Measurements from ENCODE around the gene MED13.

MED13 gene, protein sequence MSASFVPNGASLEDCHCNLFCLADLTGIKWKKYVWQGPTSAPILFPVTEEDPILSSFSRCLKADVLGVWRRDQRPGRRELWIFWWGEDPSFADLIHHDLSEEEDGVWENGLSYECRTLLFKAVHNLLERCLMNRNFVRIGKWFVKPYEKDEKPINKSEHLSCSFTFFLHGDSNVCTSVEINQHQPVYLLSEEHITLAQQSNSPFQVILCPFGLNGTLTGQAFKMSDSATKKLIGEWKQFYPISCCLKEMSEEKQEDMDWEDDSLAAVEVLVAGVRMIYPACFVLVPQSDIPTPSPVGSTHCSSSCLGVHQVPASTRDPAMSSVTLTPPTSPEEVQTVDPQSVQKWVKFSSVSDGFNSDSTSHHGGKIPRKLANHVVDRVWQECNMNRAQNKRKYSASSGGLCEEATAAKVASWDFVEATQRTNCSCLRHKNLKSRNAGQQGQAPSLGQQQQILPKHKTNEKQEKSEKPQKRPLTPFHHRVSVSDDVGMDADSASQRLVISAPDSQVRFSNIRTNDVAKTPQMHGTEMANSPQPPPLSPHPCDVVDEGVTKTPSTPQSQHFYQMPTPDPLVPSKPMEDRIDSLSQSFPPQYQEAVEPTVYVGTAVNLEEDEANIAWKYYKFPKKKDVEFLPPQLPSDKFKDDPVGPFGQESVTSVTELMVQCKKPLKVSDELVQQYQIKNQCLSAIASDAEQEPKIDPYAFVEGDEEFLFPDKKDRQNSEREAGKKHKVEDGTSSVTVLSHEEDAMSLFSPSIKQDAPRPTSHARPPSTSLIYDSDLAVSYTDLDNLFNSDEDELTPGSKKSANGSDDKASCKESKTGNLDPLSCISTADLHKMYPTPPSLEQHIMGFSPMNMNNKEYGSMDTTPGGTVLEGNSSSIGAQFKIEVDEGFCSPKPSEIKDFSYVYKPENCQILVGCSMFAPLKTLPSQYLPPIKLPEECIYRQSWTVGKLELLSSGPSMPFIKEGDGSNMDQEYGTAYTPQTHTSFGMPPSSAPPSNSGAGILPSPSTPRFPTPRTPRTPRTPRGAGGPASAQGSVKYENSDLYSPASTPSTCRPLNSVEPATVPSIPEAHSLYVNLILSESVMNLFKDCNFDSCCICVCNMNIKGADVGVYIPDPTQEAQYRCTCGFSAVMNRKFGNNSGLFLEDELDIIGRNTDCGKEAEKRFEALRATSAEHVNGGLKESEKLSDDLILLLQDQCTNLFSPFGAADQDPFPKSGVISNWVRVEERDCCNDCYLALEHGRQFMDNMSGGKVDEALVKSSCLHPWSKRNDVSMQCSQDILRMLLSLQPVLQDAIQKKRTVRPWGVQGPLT (N-terminal part only)

DNA sequence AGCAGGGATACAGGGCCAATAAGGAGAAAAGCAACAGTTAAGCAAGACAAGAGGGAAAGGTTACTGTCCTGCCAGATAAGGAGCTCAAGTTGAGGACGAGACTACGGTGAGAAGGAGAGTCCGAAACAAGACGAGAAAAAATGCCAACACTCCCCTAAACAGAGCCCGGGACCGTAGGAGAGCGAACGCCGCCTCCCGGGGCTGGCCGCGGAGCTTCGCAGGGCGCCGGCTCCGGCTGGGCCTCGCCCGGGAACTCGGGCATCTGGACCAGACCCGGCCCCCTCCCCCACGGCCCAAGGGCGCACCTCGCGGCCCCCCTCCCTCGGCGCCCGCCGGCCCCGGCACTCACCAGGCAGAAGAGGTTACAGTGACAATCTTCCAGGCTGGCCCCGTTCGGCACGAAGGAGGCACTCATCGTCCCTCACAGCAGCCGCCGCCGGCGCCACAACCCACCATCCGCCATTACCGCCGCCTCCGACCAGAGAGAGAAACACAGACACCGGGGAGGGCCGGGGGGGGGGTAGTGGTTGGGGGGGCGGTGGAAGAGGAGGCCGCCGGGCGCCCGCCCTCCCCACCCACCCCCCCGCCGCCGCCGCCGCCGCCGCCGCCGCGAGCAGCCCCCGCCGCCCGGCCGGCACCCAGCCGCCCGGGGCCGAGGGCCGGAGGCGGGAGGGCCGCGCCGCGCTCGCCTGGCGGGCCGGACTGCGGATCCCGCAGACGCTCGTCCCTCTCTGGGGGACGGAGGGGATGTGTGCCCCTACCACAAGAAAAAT, at the start of gene MED13:
TSS of gene MED13 (minus strand) at position 488 of the 773 bp plus-strand sequence. CDS start at position 415, 73 bp downstream.
- H3K4me3 ChIP-seq (ENCODE audit: low read depth, low read length): peak within 1 kb of the TSS; percentile 89
- TF ChIP-seq, protein P1, sequence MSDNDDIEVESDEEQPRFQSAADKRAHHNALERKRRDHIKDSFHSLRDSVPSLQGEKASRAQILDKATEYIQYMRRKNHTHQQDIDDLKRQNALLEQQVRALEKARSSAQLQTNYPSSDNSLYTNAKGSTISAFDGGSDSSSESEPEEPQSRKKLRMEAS (IDR thresholded peaks at IDR 0.05; ENCODE audit: low read depth, low read length): no peak
- TF ChIP-seq POLR2A (IDR thresholded peaks at IDR 0.05; ENCODE audit: extremely low read depth, insufficient read length) (no peak), MYC (IDR thresholded peaks at IDR 0.05; ENCODE audit: low read depth, low read length) (0 out of 2 replicates have a peak, but pooled peaks have one; percentile 18)
- peak; percentile 61 for DNase-seq (ENCODE audit: low read depth)

GRCh38 chr17:62112229-62112628, 47.2 kb upstream of the MED13 start:
- no peak for DNase-seq (ENCODE audit: low read depth)
- TF ChIP-seq, protein P2, sequence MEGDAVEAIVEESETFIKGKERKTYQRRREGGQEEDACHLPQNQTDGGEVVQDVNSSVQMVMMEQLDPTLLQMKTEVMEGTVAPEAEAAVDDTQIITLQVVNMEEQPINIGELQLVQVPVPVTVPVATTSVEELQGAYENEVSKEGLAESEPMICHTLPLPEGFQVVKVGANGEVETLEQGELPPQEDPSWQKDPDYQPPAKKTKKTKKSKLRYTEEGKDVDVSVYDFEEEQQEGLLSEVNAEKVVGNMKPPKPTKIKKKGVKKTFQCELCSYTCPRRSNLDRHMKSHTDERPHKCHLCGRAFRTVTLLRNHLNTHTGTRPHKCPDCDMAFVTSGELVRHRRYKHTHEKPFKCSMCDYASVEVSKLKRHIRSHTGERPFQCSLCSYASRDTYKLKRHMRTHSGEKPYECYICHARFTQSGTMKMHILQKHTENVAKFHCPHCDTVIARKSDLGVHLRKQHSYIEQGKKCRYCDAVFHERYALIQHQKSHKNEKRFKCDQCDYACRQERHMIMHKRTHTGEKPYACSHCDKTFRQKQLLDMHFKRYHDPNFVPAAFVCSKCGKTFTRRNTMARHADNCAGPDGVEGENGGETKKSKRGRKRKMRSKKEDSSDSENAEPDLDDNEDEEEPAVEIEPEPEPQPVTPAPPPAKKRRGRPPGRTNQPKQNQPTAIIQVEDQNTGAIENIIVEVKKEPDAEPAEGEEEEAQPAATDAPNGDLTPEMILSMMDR (IDR thresholded peaks at IDR 0.05; ENCODE audit: low read depth, low read length): no peak
- TF ChIP-seq POLR2A (IDR thresholded peaks at IDR 0.05; ENCODE audit: extremely low read depth, insufficient read length) (no peak), MYC (IDR thresholded peaks at IDR 0.05; ENCODE audit: low read depth, low read length) (no peak)
- TF ChIP-seq, protein P1 (IDR thresholded peaks at IDR 0.05; ENCODE audit: low read depth, low read length): no peak
- no peak overlapping the region for H3K4me3 ChIP-seq (ENCODE audit: low read depth, low read length)

DNA sequence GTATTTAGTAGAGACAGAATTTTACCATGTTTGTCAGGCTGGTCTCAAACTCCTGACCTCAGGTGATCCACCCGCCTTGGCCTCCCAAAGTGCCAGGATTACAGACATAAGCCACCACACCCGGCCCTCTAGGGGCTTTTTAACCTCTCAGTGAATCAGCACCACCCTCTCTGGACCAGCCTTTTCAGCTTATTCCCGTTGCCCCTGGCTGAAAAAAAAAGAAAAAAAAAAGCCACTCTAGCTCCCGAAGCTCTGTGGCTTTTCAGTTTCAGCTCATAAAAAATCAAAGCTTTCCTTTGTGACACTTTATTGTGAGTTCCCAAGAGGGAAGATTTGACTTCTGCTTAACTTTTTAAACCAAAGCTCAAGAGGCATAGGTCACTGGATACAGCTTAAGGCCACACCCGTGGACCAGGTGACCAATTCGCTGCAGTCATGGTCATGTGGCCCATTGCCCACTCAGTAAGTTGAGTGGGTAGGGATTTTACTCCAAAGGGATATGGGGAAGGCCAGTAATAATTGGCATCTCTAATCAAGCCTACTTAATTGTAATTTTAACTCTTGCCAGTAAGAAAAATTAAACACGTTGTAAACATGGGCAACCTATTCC, 46.6 kb upstream of the MED13 start:
- TF ChIP-seq MYC (IDR thresholded peaks at IDR 0.05; ENCODE audit: low read depth, low read length): no peak
- TF ChIP-seq, protein P1 (IDR thresholded peaks at IDR 0.05; ENCODE audit: low read depth, low read length): no peak
- no peak for TF ChIP-seq POLR2A (IDR thresholded peaks at IDR 0.05; ENCODE audit: extremely low read depth, insufficient read length)
- TF ChIP-seq, protein P2 (IDR thresholded peaks at IDR 0.05; ENCODE audit: low read depth, low read length): no peak
- no peak overlapping the region for H3K4me3 ChIP-seq (ENCODE audit: low read depth, low read length)

DNA sequence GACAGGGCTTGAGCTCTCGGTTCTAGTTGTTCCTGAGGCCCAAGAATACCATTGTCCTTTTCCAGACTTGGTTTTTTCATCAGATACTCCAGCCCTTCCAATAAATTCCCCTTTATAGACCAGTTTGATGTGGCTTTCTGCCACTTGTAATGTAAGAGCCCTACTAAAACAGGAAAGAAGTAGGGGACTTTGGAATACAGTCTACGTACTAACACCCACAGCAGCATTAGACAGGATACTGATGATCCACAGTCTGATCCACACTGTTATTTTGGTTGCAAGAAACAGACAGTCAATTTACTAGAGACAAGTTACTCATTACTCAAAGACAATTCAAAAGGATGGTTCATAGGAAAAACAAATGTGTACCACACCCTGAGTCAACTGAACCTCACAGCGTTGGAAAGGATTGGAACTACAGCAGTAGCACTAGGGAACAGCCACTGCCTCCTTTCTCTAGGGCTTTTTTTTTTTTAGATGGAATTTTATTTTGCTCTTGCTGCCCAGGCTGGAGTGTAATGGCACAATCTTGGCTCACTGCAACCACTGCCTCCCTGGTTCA, 45.9 kb upstream of the MED13 start:
- no peak for DNase-seq (ENCODE audit: low read depth)
- no peak for TF ChIP-seq POLR2A (IDR thresholded peaks at IDR 0.05; ENCODE audit: extremely low read depth, insufficient read length)
- no peak for TF ChIP-seq MYC (IDR thresholded peaks at IDR 0.05; ENCODE audit: low read depth, low read length)
- TF ChIP-seq, protein P2 (IDR thresholded peaks at IDR 0.05; ENCODE audit: low read depth, low read length): no peak
- no peak overlapping the region for H3K4me3 ChIP-seq (ENCODE audit: low read depth, low read length)

More for the DNA sequence above, 46.6 kb upstream of the MED13 start:
- DNase-seq (ENCODE audit: low read depth): no peak

DNA sequence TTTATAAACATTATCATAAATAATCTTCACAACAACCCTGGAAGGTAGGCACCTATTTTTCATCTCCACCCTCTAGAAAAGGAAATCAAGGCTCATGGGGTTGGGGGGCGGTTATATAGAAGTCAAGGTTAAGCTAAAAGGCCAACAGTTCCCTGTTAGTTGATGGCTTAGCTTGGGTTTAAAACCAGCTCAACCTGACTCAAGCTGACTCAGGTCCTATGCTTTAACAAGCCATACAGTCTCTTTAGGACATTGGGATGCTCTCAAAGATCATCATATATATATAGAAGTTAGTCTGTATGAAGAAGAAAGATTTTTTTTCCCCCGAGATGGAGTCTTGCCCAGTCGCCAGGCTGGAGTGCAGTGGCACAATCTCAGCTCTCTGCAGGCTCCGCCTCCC, 44.8 kb upstream of the MED13 start:
- TF ChIP-seq POLR2A (IDR thresholded peaks at IDR 0.05; ENCODE audit: extremely low read depth, insufficient read length): no peak
- no peak for TF ChIP-seq MYC (IDR thresholded peaks at IDR 0.05; ENCODE audit: low read depth, low read length)
- TF ChIP-seq, protein P1 (IDR thresholded peaks at IDR 0.05; ENCODE audit: low read depth, low read length): no peak
- TF ChIP-seq, protein P2 (IDR thresholded peaks at IDR 0.05; ENCODE audit: low read depth, low read length): no peak
- DNase-seq (ENCODE audit: low read depth): no peak
- no peak overlapping the region for H3K4me3 ChIP-seq (ENCODE audit: low read depth, low read length)
